LNCaP clone FGC (cell line): ENCODE measurements around the gene FBRSL1.

Experiments
- DNase-seq: peaks from one replicate; pipeline ENCODE4 v3.0.0-alpha.2; 2011; ENCODE audit warnings: low read depth
- H3K4me3 ChIP-seq: 2 replicates; pipeline ENCODE4 v1.5.1; 2011; ENCODE audit warnings: mild to moderate bottlenecking, low read depth, low read length, control low read depth
- TF ChIP-seq, protein P1 (sequence below): IDR thresholded peaks from 2 replicates; pipeline ENCODE4 v1.5.1; 2012; ENCODE audit warnings: mild to moderate bottlenecking; ENCODE audit not compliant: control insufficient read depth, insufficient read depth; ENCODE audit errors: extremely low read depth

Gene FBRSL1

GRCh38 chr12:132450418-132451171 is 39.4 kb upstream of the FBRSL1 start:
- no peak for DNase-seq
- H3K4me3 ChIP-seq = no peak overlapping the region
- TF ChIP-seq, protein P1, sequence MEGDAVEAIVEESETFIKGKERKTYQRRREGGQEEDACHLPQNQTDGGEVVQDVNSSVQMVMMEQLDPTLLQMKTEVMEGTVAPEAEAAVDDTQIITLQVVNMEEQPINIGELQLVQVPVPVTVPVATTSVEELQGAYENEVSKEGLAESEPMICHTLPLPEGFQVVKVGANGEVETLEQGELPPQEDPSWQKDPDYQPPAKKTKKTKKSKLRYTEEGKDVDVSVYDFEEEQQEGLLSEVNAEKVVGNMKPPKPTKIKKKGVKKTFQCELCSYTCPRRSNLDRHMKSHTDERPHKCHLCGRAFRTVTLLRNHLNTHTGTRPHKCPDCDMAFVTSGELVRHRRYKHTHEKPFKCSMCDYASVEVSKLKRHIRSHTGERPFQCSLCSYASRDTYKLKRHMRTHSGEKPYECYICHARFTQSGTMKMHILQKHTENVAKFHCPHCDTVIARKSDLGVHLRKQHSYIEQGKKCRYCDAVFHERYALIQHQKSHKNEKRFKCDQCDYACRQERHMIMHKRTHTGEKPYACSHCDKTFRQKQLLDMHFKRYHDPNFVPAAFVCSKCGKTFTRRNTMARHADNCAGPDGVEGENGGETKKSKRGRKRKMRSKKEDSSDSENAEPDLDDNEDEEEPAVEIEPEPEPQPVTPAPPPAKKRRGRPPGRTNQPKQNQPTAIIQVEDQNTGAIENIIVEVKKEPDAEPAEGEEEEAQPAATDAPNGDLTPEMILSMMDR = no peak

DNA sequence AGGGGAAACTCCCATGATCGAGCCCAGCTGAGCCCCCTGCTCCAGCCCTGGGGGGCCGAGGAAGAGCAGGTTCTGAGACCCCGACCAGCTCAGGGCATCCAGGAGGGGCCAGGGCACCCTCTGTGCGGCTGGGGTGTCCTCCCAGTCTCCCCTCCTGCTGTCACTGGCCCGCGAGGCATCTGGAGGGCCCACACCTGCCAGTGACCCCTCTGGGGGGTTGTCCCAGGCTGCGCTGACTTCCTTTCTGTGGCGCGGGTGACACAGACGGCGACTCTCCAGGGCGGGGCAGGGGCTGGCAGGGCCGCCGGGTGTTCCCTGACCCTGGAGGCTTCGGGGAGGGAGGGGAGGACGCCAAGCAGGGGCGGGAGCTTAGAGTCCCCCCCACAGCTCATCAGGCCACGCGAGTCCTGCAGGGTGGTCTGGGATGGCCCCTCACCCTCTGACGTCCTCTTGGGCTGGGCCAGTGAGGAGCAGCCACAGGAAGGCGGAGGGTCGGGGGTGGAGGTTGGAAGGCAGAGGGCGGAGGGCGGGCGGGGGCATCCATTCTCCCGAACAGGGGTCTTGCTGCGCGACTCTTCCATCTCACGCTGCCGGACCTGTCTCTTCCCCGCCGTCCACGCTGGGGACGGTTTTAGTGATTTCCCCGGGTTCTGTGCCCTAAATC is 38.6 kb upstream of the FBRSL1 start:
- DNase-seq = no peak
- TF ChIP-seq, protein P1 = no peak
- no peak overlapping the region for H3K4me3 ChIP-seq

DNA sequence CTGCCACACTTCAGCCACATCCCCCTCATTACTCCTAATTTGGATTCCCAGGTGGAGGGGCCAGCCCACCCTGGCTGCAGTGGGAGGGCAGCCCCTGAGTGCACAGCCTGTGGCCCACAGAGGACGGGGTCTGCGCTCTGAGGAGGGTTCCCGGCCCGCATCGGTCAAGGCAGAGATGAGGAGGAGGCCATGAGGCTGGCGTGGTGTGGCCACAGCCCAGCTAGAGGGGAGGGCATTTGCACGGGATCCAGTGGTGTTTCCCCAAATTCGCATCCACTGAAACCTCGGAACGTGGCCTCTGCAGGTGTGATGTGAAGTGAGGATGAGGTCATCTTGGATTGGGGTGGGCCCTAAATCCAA is 38.1 kb upstream of the FBRSL1 start:
- DNase-seq = no peak
- TF ChIP-seq, protein P1 = no peak
- H3K4me3 ChIP-seq = no peak overlapping the region

- TF ChIP-seq, protein P1 = no peak
- no peak for DNase-seq
- H3K4me3 ChIP-seq = no peak overlapping the region
Observed at GRCh38 chr12:132452596-132453350, 37.2 kb upstream of the FBRSL1 start.

GRCh38 chr12:132453361-132454192 is 36.4 kb upstream of the FBRSL1 start:
- no peak for DNase-seq
- no peak overlapping the region for H3K4me3 ChIP-seq
- TF ChIP-seq, protein P1 = no peak

DNA sequence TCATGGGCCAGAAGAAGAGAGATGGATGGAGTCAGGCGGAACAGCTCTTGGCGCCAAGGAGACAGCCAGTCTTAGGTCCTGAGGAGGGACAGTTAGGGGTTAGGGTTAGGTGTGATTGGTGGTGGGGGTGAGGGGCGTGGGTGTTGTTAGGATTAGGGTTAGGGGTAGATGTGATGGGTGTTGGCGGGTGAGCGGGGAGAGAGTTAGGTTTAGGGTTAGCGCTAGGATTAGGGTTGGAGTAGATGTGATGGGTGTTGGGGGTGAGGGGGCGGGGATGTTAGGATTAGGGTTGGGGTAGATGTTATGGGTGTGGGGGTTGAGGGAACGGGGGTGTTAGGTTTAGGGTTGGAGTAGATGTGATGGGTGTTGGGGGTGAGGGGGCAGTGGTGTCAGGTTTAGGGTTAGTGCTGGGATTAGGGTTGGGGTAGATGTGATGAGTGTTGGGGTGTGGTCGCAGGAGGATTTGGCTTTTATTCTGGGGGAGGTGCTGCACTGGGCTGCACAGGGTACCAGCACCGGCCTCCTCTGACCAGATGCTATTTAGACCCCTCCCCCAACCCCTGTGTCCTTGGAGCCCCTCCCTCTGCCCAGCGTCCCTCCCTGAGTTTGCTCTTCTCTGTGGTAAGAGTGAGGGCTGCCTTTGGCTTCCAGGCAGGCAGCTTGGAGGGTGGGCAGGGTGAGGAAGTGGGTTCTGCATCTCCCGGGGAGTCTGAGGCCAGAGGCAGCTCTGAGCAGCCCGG is 35.6 kb upstream of the FBRSL1 start:
- DNase-seq = no peak
- TF ChIP-seq, protein P1 = no peak

More for the DNA sequence above, 35.6 kb upstream of the FBRSL1 start:
- no peak overlapping the region for H3K4me3 ChIP-seq
